ENCODE measurements around the gene RAMP2.
"Not testable (repeated sequence)": the region's sequence is repeated elsewhere in the genome, so short reads cannot be mapped to it uniquely, and the experiment has no call there.

The RAMP2 gene

DNA sequence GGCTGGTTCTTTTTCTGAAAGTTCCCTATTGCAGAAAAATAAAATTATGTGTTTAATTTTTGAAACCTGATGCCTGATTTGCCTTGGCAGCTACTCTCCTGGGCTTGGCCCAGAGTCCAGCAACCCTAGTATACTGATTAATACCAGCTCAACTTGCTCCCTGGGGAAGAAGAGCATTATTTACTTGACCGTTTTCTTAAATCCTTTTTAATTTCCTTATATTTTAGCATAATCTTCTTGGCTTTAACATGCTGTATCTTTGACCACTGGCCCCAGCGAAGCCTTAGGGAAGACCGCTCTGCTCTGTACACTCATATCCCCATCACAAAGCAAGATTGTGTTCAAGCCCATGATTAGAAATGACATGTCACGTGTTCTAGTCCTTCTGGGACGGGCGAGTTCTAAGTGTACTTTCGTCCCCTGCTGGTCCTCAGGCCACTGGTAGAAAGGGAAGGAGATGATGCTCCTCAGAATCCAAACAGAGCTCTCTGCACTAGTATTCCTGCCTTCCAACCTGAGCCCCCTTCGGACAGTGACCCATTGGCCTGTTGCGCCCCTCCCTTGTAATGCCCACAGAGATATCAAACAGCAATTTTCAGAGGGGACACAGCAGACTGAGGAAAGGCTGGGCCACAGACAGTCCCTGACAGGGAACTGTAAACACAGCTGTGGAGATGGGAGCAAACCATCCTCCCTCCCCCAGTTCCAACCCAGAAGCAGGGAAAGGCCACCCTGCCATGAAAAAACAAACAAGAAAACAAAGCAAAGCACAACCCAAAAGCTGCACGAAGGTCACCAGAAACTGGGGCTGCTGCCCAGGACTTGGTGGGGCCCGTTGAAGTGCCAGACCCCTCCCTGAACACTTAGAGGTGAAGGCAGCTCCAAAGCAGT is 11.9 kb upstream of the RAMP2 start:
- Histone ChIP-seq H3K27me3 (ENCODE audit: insufficient read depth, low read length) (peaks cover 25% of the 10 kb centered on the region), H3K4me3 (ENCODE audit: low read length) (no peak overlapping the region), H3K9me3 (ENCODE audit: insufficient read depth, low read depth, low read length) (peaks cover 4% of the 10 kb centered on the region; the same call in 1 of the 2 replicates), H3K4me1 (ENCODE audit: insufficient read depth, low read length) (peaks cover 9% of the 10 kb centered on the region), H3K36me3 (ENCODE audit: insufficient read depth, low read depth, low read length) (no peaks in the 10 kb centered on the region), H3K9ac (ENCODE audit: low read depth, low read length) (no peak overlapping the region), H3K27ac (ENCODE audit: low read length) (no peak overlapping the region)

DNA sequence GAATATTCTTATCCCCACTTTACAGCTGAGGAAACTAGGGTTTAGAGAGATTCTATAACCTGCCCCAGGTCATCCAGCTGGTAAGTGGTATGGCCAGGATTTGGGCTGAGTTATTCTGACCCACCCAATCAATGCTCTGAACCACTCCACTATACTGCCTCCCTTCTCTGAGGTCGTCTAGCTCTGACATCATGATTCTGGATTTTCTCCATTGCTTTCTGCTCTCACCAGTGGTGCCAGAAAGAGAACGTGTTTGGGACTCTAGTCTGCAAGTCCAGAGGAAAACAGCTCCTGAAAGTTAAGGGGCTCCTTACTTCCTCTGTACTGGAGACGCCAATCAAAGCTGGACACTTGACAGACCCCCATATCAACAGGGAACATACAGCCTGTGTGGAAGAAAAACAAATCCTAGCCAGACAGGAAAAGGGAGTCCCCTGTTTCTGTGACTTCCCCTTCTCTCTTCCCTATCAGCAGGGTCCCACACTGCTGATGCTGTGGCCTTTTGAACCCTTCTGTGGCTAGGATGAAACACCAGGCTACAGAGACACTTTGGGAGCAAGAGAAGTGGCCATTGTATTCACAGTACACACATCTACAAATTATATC is 10.2 kb upstream of the RAMP2 start:
- Histone ChIP-seq H3K4me3 (ENCODE audit: low read length) (no peak overlapping the region), H3K4me1 (ENCODE audit: insufficient read depth, low read length) (peaks cover 9% of the 10 kb centered on the region), H3K36me3 (ENCODE audit: insufficient read depth, low read depth, low read length) (no peaks in the 10 kb centered on the region), H3K9ac (ENCODE audit: low read depth, low read length) (no peak overlapping the region), H3K27ac (ENCODE audit: low read length) (no peak overlapping the region), H3K9me3 (ENCODE audit: insufficient read depth, low read depth, low read length) (no peaks in the 10 kb centered on the region), H3K27me3 (ENCODE audit: insufficient read depth, low read length) (peaks cover 16% of the 10 kb centered on the region)

DNA sequence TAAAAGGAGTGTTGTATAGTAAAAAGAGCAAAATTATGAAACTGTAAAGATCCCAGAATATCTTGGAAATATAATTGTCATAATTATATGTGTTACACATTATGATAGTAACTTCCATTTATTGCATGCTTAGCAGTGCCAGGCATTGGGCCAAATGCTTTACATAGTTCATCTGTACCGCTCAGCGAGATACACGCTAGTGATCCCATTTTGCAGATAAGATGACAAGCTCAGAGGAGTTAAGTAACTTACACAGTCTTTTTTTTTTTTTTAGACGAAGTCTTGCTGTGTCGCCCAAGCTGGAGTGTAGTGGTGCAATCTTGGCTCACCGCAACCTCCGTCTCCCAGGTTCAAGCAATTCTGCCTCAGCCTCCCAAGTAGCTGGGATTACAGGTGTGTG is 9.4 kb upstream of the RAMP2 start:
- H3K27me3 ChIP-seq (ENCODE audit: insufficient read depth, low read length), result peaks cover 9% of the 10 kb centered on the region
- no peaks in the 10 kb centered on the region for H3K9me3 ChIP-seq (ENCODE audit: insufficient read depth, low read depth, low read length)
- H3K36me3 ChIP-seq (ENCODE audit: insufficient read depth, low read depth, low read length), result no peaks in the 10 kb centered on the region
- H3K4me3 ChIP-seq (ENCODE audit: low read length), result no peak overlapping the region
- H3K4me1 ChIP-seq (ENCODE audit: insufficient read depth, low read length), result peaks cover 9% of the 10 kb centered on the region
- H3K9ac ChIP-seq (ENCODE audit: low read depth, low read length), result no peak overlapping the region
- no peak overlapping the region for H3K27ac ChIP-seq (ENCODE audit: low read length)

DNA sequence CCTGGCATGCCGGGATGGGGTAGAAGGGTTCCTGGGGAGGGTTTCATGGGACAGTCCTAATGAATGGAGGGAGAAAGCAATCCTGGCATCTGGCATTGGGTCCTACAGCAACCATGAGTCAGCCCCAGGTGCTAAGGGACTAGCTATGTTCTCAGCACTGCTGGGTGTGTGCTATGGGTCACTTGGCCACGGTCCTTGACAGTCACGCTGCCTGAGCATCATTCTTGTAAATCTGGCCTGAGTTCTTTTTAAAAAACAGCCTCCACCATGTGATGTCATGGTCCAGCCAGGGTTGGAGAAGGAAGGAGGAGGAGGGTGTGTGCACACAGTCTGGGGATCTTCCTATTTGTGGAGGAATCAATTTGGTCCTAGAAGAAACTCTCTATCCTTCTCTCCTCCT is 6.2 kb upstream of the RAMP2 start:
- Histone ChIP-seq H3K27ac (ENCODE audit: low read length) (no peak overlapping the region), H3K4me3 (ENCODE audit: low read length) (no peak overlapping the region), H3K4me1 (ENCODE audit: insufficient read depth, low read length) (no peaks in the 10 kb centered on the region), H3K9me3 (ENCODE audit: insufficient read depth, low read depth, low read length) (no peaks in the 10 kb centered on the region), H3K36me3 (ENCODE audit: insufficient read depth, low read depth, low read length) (no peaks in the 10 kb centered on the region), H3K9ac (ENCODE audit: low read depth, low read length) (no peak overlapping the region), H3K27me3 (ENCODE audit: insufficient read depth, low read length) (peaks cover 18% of the 10 kb centered on the region)

GRCh38 chr17:42759982-42760651 is 910 bp upstream of the RAMP2 start:
- Histone ChIP-seq H3K9ac (ENCODE audit: low read depth, low read length) (peak overlapping the region; percentile 53; the same call in 1 of the 2 replicates), H3K36me3 (ENCODE audit: insufficient read depth, low read depth, low read length) (no peaks in the 10 kb centered on the region), H3K27ac (ENCODE audit: low read length) (no peak overlapping the region), H3K27me3 (ENCODE audit: insufficient read depth, low read length) (peaks cover 49% of the 10 kb centered on the region), H3K4me1 (ENCODE audit: insufficient read depth, low read length) (peaks cover 8% of the 10 kb centered on the region; the same call in 1 of the 2 replicates), H3K9me3 (ENCODE audit: insufficient read depth, low read depth, low read length) (no peaks in the 10 kb centered on the region), H3K4me3 (ENCODE audit: low read length) (peak overlapping the region; percentile 65)

DNA sequence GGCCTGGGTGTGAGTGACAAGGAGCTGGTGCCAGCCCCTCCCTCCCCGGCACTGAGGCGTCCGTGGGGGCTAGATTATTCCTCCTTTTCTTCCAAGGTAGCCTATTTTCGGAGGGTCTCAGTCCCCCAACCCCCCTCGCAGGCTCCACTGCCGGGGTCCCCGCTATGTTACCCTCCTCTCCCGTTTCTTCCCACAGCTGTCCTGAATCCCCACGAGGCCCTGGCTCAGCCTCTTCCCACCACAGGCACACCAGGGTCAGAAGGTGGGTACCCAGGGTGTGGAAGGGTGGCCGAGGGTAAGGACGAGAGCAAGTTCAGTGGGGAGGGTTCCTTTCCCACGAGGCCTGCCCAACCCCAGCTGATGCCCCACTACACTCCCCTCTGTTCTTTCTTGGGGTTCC is 611 bp downstream of the RAMP2 start:
- H3K4me3 ChIP-seq (ENCODE audit: low read length), result peak overlapping the region; percentile 65; the same call in 1 of the 2 replicates
- no peaks in the 10 kb centered on the region for H3K9me3 ChIP-seq (ENCODE audit: insufficient read depth, low read depth, low read length)
- H3K9ac ChIP-seq (ENCODE audit: low read depth, low read length), result no peak overlapping the region
- peaks cover 8% of the 10 kb centered on the region; the same call in 1 of the 2 replicates for H3K4me1 ChIP-seq (ENCODE audit: insufficient read depth, low read length)
- H3K27me3 ChIP-seq (ENCODE audit: insufficient read depth, low read length), result peaks cover 49% of the 10 kb centered on the region
- no peak overlapping the region for H3K27ac ChIP-seq (ENCODE audit: low read length)
- H3K36me3 ChIP-seq (ENCODE audit: insufficient read depth, low read depth, low read length), result no peaks in the 10 kb centered on the region

GRCh38 chr17:42766124-42766523 is 5.1 kb downstream of the RAMP2 start:
- Histone ChIP-seq H3K4me3 (ENCODE audit: low read length) (no peak overlapping the region), H3K9me3 (ENCODE audit: insufficient read depth, low read depth, low read length) (no peaks in the 10 kb centered on the region), H3K36me3 (ENCODE audit: insufficient read depth, low read depth, low read length) (no peaks in the 10 kb centered on the region), H3K27me3 (ENCODE audit: insufficient read depth, low read length) (peaks cover 17% of the 10 kb centered on the region), H3K9ac (ENCODE audit: low read depth, low read length) (no peak overlapping the region), H3K27ac (ENCODE audit: low read length) (no peak overlapping the region), H3K4me1 (ENCODE audit: insufficient read depth, low read length) (peaks cover 3% of the 10 kb centered on the region; the same call in 1 of the 2 replicates)

- Histone ChIP-seq H3K27me3 (ENCODE audit: insufficient read depth, low read length) (peaks cover 3% of the 10 kb centered on the region), H3K36me3 (ENCODE audit: insufficient read depth, low read depth, low read length) (no peaks in the 10 kb centered on the region), H3K4me3 (ENCODE audit: low read length) (no peak overlapping the region), H3K4me1 (ENCODE audit: insufficient read depth, low read length) (peaks cover 3% of the 10 kb centered on the region; the same call in 1 of the 2 replicates), H3K9me3 (ENCODE audit: insufficient read depth, low read depth, low read length) (no peaks in the 10 kb centered on the region), H3K27ac (ENCODE audit: low read length) (no peak overlapping the region), H3K9ac (ENCODE audit: low read depth, low read length) (no peak overlapping the region)
These were observed 6.5 kb downstream of the RAMP2 start for GRCh38 chr17:42767512-42767911.

DNA sequence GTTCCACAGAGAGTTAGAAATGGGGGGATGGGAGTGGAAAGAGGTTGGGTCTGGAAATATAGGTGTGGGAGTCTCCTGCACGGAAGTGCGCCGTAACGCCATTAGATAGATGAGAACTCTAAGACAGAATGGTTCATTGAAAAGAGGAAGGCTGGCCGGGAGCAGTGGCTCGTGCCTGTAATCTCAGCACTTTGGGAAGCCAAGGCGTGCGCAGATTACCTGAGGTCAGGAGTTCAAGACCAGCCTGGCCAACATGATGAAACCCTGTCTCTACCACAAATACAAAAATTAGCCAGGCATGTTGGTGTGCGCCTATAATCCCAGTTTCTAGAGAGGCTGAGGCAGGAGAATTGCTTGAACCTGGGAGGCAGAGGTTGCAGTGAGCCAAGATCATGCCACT is 7.0 kb downstream of the RAMP2 start:
- H3K4me1 ChIP-seq (ENCODE audit: insufficient read depth, low read length); H3K36me3 ChIP-seq (ENCODE audit: insufficient read depth, low read depth, low read length); H3K27ac ChIP-seq (ENCODE audit: low read length); H3K27me3 ChIP-seq (ENCODE audit: insufficient read depth, low read length); H3K9ac ChIP-seq (ENCODE audit: low read depth, low read length); H3K9me3 ChIP-seq (ENCODE audit: insufficient read depth, low read depth, low read length); H3K4me3 ChIP-seq (ENCODE audit: low read length): not testable (repeated sequence)

DNA sequence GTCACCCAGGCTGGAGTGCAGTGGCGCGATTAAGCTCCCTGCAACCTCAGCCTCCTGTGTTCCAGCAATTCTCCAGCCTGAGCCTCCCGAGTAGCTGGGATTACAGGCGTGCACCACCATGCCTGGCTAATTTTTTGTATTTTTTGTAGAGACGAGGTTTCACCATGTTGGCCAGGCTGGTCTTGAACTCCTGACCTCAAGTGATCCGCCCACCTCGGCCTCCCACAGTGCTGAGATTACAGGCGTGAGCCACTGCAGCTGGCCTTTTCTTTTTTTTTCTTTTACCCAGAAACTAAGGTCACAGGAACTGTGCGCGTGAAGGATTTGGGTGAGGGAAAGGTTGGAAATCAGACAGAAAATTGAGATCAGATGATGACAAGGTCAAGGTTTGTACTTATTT is 8.9 kb downstream of the RAMP2 start:
- H3K4me1 ChIP-seq (ENCODE audit: insufficient read depth, low read length); H3K36me3 ChIP-seq (ENCODE audit: insufficient read depth, low read depth, low read length); H3K9me3 ChIP-seq (ENCODE audit: insufficient read depth, low read depth, low read length); H3K4me3 ChIP-seq (ENCODE audit: low read length); H3K9ac ChIP-seq (ENCODE audit: low read depth, low read length); H3K27me3 ChIP-seq (ENCODE audit: insufficient read depth, low read length); H3K27ac ChIP-seq (ENCODE audit: low read length): not testable (repeated sequence)

GRCh38 chr17:42772945-42773289 is 11.9 kb downstream of the RAMP2 start:
- H3K27me3 ChIP-seq (ENCODE audit: insufficient read depth, low read length), result no peaks in the 10 kb centered on the region
- H3K4me1 ChIP-seq (ENCODE audit: insufficient read depth, low read length), result no peaks in the 10 kb centered on the region
- H3K36me3 ChIP-seq (ENCODE audit: insufficient read depth, low read depth, low read length), result peaks cover 23% of the 10 kb centered on the region
- peak overlapping the region; percentile 94; the same call in 1 of the 2 replicates for H3K9ac ChIP-seq (ENCODE audit: low read depth, low read length)
- H3K4me3 ChIP-seq (ENCODE audit: low read length), result peak overlapping the region; percentile 92
- H3K9me3 ChIP-seq (ENCODE audit: insufficient read depth, low read depth, low read length), result no peaks in the 10 kb centered on the region
- H3K27ac ChIP-seq (ENCODE audit: low read length), result no peak overlapping the region
